ENCODE measurements around the gene C1QTNF12.

DNA sequence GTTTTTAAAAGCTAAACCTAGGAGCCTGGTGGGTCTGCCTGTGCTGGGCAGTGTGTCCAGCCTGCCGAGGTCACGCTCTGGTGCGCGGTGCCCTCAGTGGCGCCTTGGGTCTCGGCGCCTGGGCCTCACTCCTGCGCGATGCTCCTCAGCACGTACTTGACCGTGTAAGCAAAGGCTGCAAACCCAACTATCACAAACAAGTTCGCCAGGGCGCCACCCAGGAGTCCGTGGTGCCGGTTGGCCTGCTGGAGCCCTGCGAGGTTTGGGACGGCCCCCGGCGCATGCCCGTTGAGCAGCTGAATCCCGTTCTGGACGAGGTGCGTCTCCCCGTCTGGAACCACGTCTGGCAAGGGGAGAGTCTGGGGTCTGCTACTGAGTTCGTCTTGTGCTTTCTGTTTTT lies 8.6 kb upstream of the C1QTNF12 start:
- TF ChIP-seq, protein P1, sequence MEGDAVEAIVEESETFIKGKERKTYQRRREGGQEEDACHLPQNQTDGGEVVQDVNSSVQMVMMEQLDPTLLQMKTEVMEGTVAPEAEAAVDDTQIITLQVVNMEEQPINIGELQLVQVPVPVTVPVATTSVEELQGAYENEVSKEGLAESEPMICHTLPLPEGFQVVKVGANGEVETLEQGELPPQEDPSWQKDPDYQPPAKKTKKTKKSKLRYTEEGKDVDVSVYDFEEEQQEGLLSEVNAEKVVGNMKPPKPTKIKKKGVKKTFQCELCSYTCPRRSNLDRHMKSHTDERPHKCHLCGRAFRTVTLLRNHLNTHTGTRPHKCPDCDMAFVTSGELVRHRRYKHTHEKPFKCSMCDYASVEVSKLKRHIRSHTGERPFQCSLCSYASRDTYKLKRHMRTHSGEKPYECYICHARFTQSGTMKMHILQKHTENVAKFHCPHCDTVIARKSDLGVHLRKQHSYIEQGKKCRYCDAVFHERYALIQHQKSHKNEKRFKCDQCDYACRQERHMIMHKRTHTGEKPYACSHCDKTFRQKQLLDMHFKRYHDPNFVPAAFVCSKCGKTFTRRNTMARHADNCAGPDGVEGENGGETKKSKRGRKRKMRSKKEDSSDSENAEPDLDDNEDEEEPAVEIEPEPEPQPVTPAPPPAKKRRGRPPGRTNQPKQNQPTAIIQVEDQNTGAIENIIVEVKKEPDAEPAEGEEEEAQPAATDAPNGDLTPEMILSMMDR (IDR thresholded peaks at IDR 0.05) = no peak
- TF ChIP-seq POLR2A (IDR thresholded peaks at IDR 0.05) (no peak), POLR2AphosphoS5 (IDR thresholded peaks at IDR 0.05) (no peak)

Measured in breast epithelium (tissue), 3 donors.